HepG2 (cell line): Measurements from ENCODE around the gene KCTD19. TPM values are rescaled to one million over a fixed set of nuclear protein-coding genes. Genes with fewer than 3 reads are reported as not detected.
A peak's percentile ranks its signal among the peaks of the same experiment; 100 is the strongest.

Source experiments
- KAT8 ChIP-seq: IDR thresholded peaks from 2 replicates; pipeline ENCODE4 v1.6.1; 2016; ENCODE audit warnings: missing genetic modification reagents, missing compliant biosample characterization
- MBNL3 ChIP-seq: fragments of 250-450 bp; sonication (Bioruptor Pico); conservative IDR thresholded peaks from 2 replicates; pipeline ENCODE4 v1.8.0; 2022; ENCODE audit warnings: mild to moderate bottlenecking, inconsistent platforms
- NONO ChIP-seq, 2 experiments: fragments of 450-650 bp in 1 of 2; sonication (generic) in 1 of 2; formaldehyde crosslinking in 1 of 2; IDR thresholded peaks in 1 of 2; conservative IDR thresholded peaks in 1 of 2; 2 replicates each; pipeline versions ENCODE4 v1.6.1 to v1.8.0; 2017 to 2022; ENCODE audit warnings: mild to moderate bottlenecking in 1 of 2, missing genetic modification reagents in 1 of 2, moderate library complexity in 1 of 2
- NR3C1 ChIP-seq: sonication (generic); formaldehyde crosslinking; IDR thresholded peaks from 2 replicates; pipeline ENCODE4 v1.4.0; 2020; ENCODE audit warnings: missing genetic modification reagents
- RBFOX2 ChIP-seq: fragments of 200-400 bp; formaldehyde crosslinking; IDR thresholded peaks from 2 replicates; pipeline ENCODE4 v1.6.1; 2017; ENCODE audit warnings: low read depth, mild to moderate bottlenecking, low read length
- RBM39 ChIP-seq: fragments of 200-400 bp; formaldehyde crosslinking; IDR thresholded peaks from one replicate; pipeline ENCODE4 v1.6.1; 2018; ENCODE audit warnings: antibody characterized with exemption, mild to moderate bottlenecking, low read depth, low read length; ENCODE audit not compliant: poor library complexity, severe bottlenecking
- TCF12 ChIP-seq, 2 experiments: fragments of 450-650 bp in 1 of 2; sonication (generic) in 1 of 2; formaldehyde crosslinking in 1 of 2; IDR thresholded peaks; 2 replicates each; pipeline versions ENCODE4 v1.6.1 to v1.8.0; 2017 to 2022; ENCODE audit warnings: antibody characterized with exemption in 1 of 2, mild to moderate bottlenecking in 1 of 2, missing genetic modification reagents in 1 of 2, moderate library complexity in 1 of 2
- ZNF44 ChIP-seq: sonication (generic); formaldehyde crosslinking; IDR thresholded peaks from 2 replicates; pipeline ENCODE4 v1.5.1; 2020; ENCODE audit warnings: mild to moderate bottlenecking, missing genetic modification reagents
- ZNF484 ChIP-seq: sonication (generic); formaldehyde crosslinking; IDR thresholded peaks from 2 replicates; pipeline ENCODE4 v1.5.1; 2020; ENCODE audit warnings: mild to moderate bottlenecking, low read depth, missing genetic modification reagents, borderline replicate concordance
- ZSCAN12 ChIP-seq: sonication (generic); formaldehyde crosslinking; IDR thresholded peaks from 2 replicates; pipeline ENCODE4 v1.9.0; 2021; ENCODE audit warnings: mild to moderate bottlenecking, missing genetic modification reagents
- polyA plus RNA-seq, 8 experiments: library from polyadenylated mRNA; depleted of rRNA in 3 of 8; stranded (reverse) in 7 of 8; unstranded in 1 of 8; fragments of >200 nt; fragmentation: Illumina TruSeq in 4 of 8; extraction: Trizol in 4 of 8; gene quantifications; 2 replicates each; pipeline versions ENCODE4 v1.2.1 to v1.2.3, GENCODE V29; 2011 to 2016; ENCODE audit warnings: low read depth in 4 of 8, missing spikeins in 1 of 8, mixed read lengths in 1 of 8; ENCODE audit not compliant: insufficient read depth in 1 of 8
- total RNA-seq, 5 experiments: library from RNA; depleted of rRNA; stranded (reverse); fragments of >200 nt; fragmentation: Illumina TruSeq; extraction: Trizol; gene quantifications; 2 replicates each; pipeline ENCODE4 v1.2.3, GENCODE V29; 2016; ENCODE audit warnings: low read depth in 1 of 5
- TF ChIP-seq, protein P1 (sequence below): IDR thresholded peaks from 2 replicates; pipeline ENCODE4 v1.6.1; 2016; ENCODE audit warnings: missing compliant biosample characterization, missing genetic modification reagents, borderline replicate concordance
- TF ChIP-seq, protein P2 (sequence below): sonication (generic); formaldehyde crosslinking; IDR thresholded peaks from 2 replicates; pipeline ENCODE4 v1.4.0; 2020; ENCODE audit warnings: mild to moderate bottlenecking, missing genetic modification reagents, borderline replicate concordance
- TF ChIP-seq, protein P3 (sequence below): IDR thresholded peaks from 2 replicates; pipeline ENCODE4 v1.6.1; 2016; ENCODE audit warnings: missing compliant biosample characterization, missing genetic modification reagents, borderline replicate concordance
- TF ChIP-seq, protein P4 (sequence below): sonication (generic); formaldehyde crosslinking; IDR thresholded peaks from 2 replicates; pipeline ENCODE4 v1.4.0; 2020; ENCODE audit warnings: mild to moderate bottlenecking, low read depth, missing genetic modification reagents
- TF ChIP-seq, protein P5 (sequence below): sonication (generic); formaldehyde crosslinking; IDR thresholded peaks from 2 replicates; pipeline ENCODE4 v1.5.1; 2020; ENCODE audit warnings: missing genetic modification reagents, mild to moderate bottlenecking, borderline replicate concordance
- TF ChIP-seq, protein P6 (sequence below): sonication (generic); formaldehyde crosslinking; IDR thresholded peaks from 2 replicates; pipeline ENCODE4 v1.8.1; 2023; ENCODE audit warnings: missing genetic modification reagents, mild to moderate bottlenecking, borderline replicate concordance

Gene KCTD19
- total and polyA plus RNA-seq, 2 of the 13 experiments (the other 11 are each of a cell fraction or from before 2014, with no cell fraction given): not detected

DNA sequence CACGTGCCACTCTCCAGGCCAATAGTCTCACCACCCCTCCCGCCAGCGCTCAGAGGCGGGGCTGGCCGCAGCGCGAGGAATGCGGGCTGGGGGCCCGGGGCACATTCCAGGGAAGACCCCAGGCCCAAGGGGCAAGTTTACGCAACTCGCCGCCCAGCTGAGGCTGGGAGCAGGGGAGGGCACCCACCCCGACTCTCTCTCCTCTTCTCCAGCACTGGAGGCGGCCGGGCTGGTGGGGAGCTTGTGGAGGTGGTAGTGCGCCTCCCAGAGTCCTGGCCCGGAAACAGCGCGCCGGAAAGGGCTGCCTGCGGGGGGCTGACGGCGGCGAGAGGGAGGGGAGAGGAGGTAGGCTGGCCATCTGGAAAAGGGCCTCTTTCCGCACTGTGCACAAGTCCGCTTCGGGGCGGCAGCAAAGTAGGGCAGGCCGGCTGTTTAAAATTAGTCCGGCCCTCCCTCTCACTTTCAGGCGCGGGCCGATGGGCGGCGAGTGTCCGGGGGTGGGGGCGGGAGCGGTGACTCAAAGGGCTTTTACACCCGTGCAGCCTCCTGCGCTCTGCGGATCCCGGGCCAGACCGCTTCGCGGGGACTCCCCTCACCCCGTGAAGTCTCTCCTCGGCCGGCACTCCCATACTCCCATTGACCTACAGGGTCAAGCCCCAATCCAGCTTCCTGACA is 80.3 kb downstream of the KCTD19 start (continued):
- TF ChIP-seq, protein P1, sequence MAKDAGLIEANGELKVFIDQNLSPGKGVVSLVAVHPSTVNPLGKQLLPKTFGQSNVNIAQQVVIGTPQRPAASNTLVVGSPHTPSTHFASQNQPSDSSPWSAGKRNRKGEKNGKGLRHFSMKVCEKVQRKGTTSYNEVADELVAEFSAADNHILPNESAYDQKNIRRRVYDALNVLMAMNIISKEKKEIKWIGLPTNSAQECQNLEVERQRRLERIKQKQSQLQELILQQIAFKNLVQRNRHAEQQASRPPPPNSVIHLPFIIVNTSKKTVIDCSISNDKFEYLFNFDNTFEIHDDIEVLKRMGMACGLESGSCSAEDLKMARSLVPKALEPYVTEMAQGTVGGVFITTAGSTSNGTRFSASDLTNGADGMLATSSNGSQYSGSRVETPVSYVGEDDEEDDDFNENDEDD (CRISPR knock-in tag): peak; percentile 94
- TF ChIP-seq, protein P2, sequence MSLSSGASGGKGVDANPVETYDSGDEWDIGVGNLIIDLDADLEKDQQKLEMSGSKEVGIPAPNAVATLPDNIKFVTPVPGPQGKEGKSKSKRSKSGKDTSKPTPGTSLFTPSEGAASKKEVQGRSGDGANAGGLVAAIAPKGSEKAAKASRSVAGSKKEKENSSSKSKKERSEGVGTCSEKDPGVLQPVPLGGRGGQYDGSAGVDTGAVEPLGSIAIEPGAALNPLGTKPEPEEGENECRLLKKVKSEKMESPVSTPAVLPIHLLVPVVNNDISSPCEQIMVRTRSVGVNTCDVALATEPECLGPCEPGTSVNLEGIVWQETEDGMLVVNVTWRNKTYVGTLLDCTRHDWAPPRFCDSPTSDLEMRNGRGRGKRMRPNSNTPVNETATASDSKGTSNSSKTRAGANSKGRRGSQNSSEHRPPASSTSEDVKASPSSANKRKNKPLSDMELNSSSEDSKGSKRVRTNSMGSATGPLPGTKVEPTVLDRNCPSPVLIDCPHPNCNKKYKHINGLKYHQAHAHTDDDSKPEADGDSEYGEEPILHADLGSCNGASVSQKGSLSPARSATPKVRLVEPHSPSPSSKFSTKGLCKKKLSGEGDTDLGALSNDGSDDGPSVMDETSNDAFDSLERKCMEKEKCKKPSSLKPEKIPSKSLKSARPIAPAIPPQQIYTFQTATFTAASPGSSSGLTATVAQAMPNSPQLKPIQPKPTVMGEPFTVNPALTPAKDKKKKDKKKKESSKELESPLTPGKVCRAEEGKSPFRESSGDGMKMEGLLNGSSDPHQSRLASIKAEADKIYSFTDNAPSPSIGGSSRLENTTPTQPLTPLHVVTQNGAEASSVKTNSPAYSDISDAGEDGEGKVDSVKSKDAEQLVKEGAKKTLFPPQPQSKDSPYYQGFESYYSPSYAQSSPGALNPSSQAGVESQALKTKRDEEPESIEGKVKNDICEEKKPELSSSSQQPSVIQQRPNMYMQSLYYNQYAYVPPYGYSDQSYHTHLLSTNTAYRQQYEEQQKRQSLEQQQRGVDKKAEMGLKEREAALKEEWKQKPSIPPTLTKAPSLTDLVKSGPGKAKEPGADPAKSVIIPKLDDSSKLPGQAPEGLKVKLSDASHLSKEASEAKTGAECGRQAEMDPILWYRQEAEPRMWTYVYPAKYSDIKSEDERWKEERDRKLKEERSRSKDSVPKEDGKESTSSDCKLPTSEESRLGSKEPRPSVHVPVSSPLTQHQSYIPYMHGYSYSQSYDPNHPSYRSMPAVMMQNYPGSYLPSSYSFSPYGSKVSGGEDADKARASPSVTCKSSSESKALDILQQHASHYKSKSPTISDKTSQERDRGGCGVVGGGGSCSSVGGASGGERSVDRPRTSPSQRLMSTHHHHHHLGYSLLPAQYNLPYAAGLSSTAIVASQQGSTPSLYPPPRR (CRISPR knock-in tag): peak; percentile 87; the same call in 1 of the 2 replicates
- TF ChIP-seq ZNF484 (no peak), ZSCAN12 (CRISPR knock-in tag) (0 out of 2 replicates have a peak, but pooled peaks have one; percentile 25), ZNF44 (peak; percentile 81; the same call in 1 of the 2 replicates), NR3C1 (CRISPR knock-in tag) (no peak), KAT8 (peak; percentile 92), TCF12 (IDR thresholded peaks at IDR 0.05) (no peak), TCF12 (CRISPR knock-in tag; IDR thresholded peaks at IDR 0.05) (peak; percentile 50), NONO (IDR thresholded peaks at IDR 0.05) (no peak), NONO (CRISPR knock-in tag; conservative IDR thresholded peaks at IDR 0.05) (peak; percentile 99), MBNL3 (CRISPR knock-in tag) (no peak), RBFOX2 (peak; percentile 90), RBM39 (peak; percentile 92)
- TF ChIP-seq, protein P3, sequence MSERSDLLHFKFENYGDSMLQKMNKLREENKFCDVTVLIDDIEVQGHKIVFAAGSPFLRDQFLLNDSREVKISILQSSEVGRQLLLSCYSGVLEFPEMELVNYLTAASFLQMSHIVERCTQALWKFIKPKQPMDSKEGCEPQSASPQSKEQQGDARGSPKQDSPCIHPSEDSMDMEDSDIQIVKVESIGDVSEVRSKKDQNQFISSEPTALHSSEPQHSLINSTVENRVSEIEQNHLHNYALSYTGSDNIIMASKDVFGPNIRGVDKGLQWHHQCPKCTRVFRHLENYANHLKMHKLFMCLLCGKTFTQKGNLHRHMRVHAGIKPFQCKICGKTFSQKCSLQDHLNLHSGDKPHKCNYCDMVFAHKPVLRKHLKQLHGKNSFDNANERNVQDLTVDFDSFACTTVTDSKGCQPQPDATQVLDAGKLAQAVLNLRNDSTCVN (CRISPR knock-in tag): no peak; the same call in 1 of the 2 replicates
- TF ChIP-seq, protein P4, sequence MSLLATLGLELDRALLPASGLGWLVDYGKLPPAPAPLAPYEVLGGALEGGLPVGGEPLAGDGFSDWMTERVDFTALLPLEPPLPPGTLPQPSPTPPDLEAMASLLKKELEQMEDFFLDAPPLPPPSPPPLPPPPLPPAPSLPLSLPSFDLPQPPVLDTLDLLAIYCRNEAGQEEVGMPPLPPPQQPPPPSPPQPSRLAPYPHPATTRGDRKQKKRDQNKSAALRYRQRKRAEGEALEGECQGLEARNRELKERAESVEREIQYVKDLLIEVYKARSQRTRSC (CRISPR knock-in tag): no peak; the same call in 1 of the 2 replicates
- TF ChIP-seq, protein P5, sequence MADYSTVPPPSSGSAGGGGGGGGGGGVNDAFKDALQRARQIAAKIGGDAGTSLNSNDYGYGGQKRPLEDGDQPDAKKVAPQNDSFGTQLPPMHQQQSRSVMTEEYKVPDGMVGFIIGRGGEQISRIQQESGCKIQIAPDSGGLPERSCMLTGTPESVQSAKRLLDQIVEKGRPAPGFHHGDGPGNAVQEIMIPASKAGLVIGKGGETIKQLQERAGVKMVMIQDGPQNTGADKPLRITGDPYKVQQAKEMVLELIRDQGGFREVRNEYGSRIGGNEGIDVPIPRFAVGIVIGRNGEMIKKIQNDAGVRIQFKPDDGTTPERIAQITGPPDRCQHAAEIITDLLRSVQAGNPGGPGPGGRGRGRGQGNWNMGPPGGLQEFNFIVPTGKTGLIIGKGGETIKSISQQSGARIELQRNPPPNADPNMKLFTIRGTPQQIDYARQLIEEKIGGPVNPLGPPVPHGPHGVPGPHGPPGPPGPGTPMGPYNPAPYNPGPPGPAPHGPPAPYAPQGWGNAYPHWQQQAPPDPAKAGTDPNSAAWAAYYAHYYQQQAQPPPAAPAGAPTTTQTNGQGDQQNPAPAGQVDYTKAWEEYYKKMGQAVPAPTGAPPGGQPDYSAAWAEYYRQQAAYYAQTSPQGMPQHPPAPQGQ (CRISPR knock-in tag): no peak
- TF ChIP-seq, protein P6, sequence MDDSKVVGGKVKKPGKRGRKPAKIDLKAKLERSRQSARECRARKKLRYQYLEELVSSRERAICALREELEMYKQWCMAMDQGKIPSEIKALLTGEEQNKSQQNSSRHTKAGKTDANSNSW (CRISPR knock-in tag): peak; percentile 68; the same call in 1 of the 2 replicates
